Measurements from ENCODE around the gene KCTD2. TPM values are rescaled to one million over a fixed set of nuclear protein-coding genes. Genes with fewer than 3 reads are reported as not detected.
A peak's percentile ranks its signal among the peaks of the same experiment; 100 is the strongest.
"Not testable (repeated sequence)": the region's sequence is repeated elsewhere in the genome, so short reads cannot be mapped to it uniquely, and the experiment has no call there.

The KCTD2 gene
- total RNA-seq, 2 donors from 2014 or later: 21.4 to 26.2 TPM

DNA sequence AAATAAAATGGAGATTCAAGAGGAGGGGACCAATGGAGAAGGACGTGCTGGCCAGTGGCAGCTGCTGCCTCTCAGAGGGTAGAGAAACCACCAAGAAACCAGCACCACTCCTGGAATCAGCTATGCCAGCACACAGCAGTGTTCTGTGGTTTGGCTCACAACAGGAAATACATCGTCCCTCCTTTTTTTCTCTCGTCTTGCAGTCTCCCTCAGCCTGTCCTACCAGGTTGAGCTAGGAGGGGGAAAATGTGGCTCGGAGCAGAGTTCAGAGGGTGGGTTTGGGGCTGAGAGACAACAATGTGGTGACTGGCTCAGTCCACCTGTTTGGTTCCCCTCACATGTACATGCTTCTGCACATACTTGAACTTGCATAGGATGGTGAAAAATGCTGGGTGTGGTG, 20.8 kb downstream of the KCTD2 start:
- DNase-seq: no peak
- ATAC-seq: no peak
- intact Hi-C loops (cut with DNase I): loop anchor here in 1 of 2 donors (10.0 kb wide), 1 partner anchor 107 kb away; no protein-coding TSS in a partner anchor

DNA sequence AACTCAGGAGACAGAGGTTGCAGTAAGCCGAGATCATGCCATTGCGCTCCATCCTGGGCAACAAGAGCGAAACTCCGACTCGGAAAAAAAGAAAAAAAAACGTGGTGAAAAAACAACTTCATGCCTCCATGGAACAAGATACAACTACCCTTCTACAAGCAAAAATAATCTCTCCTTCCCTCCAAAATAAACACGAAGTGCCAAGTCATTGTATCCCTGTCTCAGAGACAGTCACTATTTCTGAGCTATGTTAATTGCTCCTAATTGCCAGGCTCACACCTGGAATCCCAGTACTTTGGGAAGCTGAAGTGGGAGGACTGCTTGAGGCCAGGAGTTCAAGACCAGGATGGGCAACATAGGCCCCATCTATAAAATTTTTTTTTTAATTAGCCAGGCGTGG, 21.7 kb downstream of the KCTD2 start:
- no peak for ATAC-seq
- intact Hi-C loops (cut with DNase I): loop anchor here in 1 of 2 donors (10.0 kb wide), 1 partner anchor 106 kb away; no protein-coding TSS in a partner anchor

DNA sequence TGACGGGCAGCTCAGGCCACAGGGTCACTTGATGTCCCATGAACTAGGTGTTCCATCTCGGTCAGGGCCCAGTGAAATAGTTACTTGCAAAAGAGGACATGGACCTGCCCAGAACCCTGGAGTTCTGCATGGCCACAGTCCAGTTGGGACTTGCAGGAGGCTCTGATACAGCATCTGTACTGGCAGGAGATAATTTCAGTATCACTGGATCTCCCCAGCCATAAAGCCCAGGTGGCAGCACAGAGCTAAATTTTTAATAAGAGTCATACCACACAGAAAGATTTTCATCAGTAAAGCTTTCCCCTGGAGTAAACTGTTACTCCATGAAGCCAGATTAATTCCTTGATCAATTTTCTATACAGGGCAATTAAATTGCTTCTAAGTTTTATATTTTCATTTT, 22.8 kb downstream of the KCTD2 start:
- intact Hi-C loops (cut with DNase I): loop anchor here in 1 of 2 donors (10.0 kb wide), 1 partner anchor 105 kb away; no protein-coding TSS in a partner anchor

More for the DNA sequence above, 21.7 kb downstream of the KCTD2 start:
- DNase-seq: no peak

DNA sequence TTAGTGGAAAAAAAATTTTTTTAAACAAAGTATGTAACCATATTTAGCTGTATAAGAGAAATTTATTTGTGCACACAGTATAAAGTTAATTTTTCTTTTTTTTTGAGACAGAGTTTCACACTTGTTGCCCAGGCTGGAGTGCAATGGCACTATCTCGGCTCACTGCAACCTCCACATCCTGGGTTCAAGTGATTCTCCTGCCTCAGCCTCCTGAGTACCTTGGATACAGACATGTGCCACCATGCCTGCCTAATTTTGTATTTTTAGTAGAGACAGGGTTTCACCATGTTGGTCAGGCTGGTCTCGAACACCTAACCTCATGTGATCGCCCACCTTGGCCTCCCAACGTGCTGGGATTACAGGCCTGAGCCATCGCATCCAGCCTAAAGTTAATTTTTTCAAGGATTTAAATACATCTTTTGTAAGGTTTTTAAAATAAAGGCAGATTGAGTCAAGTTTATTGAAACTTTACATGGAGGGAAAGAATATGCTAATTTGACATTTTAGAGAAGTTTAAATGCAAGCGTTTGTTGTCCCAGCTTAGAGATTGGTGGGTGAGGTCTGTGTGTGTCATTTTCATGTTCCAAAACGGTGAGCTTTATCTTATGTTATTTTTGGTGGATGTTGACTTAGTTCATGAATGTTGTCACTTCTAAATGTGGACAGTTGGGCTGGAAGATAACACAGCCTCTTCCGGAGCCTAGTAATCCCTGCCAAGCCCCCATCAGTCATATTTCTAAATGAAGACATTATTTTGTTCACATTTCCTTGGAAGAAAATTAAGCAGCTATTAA, 24.6 kb downstream of the KCTD2 start:
- DNase-seq; intact Hi-C loops (cut with DNase I): not testable (repeated sequence)
- peak; percentile 55 to 80 for ATAC-seq

More for the DNA sequence above, 22.8 kb downstream of the KCTD2 start:
- DNase-seq (no peak), ATAC-seq (peak in 1 of 2 donors; percentile 21)

DNA sequence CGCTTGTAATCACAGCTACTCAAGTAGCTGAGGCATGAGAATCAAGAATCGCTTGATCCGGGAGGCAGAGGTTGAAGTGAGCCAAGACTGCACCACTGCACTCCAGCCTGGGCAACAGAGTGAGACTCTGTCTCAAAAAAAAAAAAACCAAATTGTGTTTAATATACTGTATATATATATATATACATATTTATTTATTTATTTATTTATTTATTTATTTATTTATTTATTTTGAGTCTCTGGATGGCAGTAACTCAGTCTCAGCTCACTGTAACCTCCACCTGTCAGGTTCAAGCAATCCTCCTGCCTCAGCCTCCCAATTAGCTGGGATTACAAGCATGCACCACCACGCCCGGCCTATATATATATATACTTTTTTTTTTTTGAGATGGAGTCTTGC, 25.9 kb downstream of the KCTD2 start:
- ATAC-seq; DNase-seq; intact Hi-C loops (cut with DNase I): not testable (repeated sequence)

DNA sequence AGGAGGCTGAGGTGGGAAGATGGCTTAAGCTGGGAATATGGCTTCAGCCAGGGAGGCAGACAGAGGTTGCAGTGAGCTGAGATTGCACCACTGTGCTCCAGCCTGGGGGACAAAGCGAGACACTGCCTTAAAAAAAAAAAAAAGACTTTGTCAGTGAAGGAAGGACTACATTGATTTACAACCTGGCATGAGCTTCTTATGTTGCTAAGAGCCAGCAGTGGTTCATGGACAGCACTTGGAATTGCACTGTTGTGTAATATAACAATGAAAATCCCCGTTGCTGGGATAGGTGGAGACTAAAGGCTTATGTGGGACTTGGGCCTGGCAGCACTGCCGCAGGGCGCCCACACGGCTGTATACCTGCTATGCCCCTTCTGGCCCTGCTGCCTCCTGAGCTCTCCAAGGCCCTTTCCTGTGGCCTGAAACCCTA, 26.6 kb downstream of the KCTD2 start:
- DNase-seq: no peak
- intact Hi-C loops (cut with DNase I): no loop called here

DNA sequence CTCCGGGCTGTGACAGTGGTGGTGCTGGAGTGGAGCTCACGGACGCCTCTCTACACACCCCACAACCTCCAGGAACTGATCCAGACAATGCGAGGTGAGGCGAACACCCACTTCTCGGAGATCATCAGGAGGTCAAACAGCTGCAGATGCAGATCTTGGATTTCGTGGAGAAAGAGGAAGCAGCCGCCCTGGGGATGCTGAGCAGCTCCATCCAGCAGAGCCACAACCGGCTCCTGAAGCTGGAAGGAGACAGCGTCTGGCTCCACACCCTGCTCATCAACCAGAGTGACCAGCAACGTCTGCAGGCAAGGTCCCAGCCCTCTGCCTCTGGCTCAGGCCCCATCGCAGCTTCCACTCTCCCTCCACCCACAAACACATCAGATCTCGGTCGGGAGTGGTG, 27.5 kb downstream of the KCTD2 start:
- ATAC-seq: no peak
- intact Hi-C loops (cut with DNase I): no loop called here
- DNase-seq: no peak

More for the DNA sequence above, 26.6 kb downstream of the KCTD2 start:
- ATAC-seq: no peak

DNA sequence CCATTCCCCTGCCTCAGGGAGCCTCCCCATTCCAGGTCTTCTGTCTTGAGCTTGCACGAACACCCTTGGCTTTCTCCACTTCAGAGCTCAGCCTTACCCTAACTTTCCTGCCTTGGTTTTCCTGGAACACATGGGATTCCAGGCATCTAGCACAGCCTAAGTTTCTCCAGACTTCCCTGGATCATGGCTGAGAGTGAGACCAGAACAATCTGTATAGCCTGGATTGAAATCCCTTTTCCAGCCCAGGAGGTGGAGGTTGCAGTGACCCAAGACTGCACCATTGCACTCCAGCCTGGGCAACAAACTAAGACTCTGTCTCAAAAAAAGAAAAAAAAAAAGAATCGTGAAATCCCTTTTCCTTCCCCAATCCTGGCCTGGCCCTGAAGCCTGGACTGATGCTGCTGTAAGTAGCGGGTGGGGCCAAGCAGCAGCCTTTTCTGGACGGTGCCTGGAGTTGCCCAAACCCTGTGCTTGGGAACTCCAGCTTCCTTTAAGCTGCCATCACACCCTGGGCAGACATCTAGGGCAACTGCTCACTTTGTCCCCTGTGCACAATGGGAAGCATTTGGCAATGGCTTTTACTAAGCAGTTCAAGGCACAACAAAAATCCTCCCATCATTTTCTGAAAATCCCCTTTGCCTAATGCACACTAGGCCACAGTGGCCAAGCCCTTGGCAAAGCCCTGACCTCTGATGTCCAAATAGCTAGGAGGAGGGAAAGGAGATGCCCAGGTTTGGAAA, 28.7 kb downstream of the KCTD2 start:
- no peak for ATAC-seq
- DNase-seq: no peak
- intact Hi-C loops (cut with DNase I): no loop called here

DNA sequence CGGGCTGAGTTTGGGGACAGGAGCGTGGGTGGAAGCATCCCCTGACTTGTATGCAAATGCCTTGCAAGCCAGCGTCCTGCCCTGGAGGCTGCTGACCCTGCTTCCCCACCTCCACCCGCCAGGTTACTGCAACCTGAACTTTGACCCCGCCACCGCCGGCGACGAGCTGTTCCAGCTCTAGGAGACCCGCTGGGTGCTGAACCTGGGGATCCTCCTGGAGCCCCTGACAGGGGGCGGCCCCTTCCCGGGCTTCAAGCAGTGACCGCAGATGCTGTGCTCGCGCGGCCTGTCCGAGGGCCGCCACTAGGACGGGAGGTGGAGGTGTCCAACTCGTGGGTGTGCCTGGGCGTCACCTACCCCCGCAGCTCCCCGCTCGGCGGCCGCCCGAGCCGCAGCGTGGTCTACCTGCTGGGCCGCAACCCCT, 30.1 kb downstream of the KCTD2 start:
- ATAC-seq: no peak
- DNase-seq: no peak
- intact Hi-C loops (cut with DNase I): no loop called here

DNA sequence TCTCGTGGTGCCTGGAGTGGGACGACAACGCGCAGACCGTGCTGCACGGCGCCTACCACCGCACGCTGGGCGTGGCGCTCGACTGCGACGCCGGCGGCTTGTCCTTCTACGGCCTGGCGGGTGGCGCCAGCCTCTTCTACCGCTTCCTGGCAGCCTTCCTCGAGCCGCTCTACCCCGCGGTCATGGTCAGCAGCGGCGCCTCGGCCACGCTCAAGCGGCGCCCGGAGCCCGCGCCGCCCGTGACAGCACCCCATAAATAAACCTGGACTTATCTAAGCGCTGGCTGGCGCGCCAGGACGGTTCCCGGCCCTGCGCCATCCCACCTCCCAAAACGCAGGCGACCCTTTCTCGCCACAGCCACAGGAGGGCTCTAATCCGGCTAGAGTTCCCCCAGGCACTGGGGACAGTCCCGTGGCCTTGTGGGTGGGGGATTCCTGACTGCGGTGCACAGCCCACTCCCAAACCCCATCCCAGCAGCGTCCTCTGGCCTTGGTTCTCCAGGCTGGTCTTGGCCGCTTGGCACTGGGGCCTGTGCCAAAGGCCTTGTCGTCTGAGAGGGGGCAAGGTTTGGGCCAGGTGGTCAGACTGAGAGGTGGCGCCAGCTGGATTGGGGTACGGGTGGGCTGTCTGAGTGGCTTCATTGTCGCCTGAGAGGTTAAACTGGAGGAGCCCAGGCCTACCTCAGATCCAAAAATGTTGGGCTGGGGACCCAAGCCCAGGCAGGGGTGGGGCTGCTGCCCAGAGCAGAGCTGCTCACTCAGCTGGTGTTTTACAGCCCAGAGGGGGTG, 30.7 kb downstream of the KCTD2 start:
- ATAC-seq: peak; percentile 86 to 91
- intact Hi-C loops (cut with DNase I): no loop called here
- DNase-seq: peak; percentile 86

DNA sequence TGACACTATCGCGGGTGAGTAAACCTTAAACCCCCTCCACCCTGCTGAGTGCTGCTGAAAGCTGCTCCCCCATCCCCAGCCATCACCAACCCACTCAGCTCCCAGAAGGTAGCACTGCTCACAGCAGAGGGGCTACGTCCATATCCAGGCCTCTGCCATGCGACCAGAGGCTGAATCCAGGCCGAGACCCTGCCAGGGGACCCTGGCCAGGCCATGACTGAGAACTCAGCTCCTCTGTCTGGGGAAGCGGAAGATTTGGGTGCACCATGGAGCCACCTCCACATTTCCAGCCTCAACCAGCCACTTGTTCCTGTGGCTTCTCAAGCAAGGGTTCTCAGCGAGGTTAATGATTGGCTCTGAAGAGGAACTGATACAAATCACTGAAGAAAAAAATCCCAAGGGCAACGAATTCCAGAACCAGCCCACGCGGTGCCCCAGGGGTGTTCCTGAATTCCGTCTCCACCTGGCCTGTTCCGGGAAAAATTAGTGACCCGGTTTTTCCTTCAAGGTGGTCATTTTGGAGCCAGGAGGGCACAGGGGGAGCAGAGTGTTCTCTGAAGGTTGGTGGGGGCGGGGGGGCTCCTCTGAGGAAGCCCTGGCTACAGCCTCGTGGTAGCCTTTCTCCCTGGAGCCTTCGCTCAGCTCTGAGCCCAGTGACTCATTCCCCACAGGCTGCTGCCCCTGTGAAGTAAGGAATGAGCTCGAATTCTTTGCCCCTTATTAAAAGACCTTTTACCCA, 31.4 kb downstream of the KCTD2 start:
- intact Hi-C loops (cut with DNase I): no loop called here
- DNase-seq (no peak), ATAC-seq (peak in 1 of 2 donors; percentile 26)

DNA sequence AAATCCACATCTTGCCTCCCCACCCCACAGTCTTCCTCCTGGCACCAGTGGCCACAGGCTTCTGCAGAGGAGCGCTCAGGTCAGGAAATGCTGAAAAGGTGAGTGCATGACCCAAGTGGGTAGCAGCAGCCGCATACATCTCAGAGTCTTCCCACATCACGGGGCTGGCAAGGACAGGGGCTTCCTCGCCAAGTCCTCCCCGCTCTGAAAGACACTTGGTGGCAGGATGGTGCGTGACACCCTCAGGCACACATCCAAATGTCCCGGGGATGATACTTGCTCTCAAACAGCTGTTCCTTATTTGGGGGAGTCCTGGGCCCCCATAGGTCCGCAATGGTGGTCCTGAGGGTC, 32.0 kb downstream of the KCTD2 start:
- intact Hi-C loops (cut with DNase I): no loop called here
- no peak for DNase-seq

DNA sequence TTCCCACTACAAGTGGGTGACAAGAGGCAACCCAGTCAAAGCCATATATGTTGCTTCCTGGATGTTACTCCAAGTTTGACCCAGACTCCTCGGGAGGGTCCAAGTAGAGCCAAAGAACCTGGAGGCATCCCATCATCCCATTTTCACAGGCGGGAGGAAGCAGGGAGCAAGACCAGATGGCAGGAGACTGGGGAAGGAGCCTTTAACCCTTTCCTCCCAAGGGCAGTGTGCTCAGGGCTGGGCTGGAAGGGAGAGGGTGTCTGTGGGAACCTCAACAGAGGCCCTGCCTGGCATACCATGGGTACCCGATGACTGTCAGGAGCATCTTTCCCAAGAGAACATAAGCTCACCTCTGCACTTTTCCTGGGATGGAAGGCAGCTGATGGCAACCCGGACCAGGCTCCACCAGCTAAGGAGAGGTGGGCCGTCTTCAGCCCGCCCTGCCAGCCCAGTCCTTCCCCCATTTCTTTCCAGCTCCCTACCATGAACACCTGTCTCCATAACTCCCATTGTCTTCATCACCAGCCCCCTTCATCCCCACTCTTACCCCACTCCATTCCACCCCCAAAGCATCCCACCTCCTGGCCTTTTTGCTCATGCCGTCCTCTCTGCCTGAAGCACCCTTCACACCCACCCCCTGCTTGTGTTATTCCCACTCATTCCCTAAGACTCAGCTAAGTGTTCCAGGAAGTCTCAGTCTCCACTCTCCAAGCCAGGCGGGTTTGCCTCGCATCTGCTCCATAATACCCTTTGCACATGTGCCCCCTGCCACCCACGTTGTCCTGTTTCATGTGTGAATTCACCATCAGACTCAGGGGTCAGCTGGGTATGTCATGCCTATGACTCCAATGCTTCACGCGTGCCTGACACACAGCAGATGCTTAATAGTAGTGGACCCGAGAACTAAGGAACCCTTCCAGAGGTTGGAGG, 34.9 kb downstream of the KCTD2 start:
- ATAC-seq (no peak), DNase-seq (no peak)
- intact Hi-C loops (cut with DNase I): no loop called here

More for the DNA sequence above, 32.0 kb downstream of the KCTD2 start:
- peak in 1 of 2 donors; percentile 2 for ATAC-seq

DNA sequence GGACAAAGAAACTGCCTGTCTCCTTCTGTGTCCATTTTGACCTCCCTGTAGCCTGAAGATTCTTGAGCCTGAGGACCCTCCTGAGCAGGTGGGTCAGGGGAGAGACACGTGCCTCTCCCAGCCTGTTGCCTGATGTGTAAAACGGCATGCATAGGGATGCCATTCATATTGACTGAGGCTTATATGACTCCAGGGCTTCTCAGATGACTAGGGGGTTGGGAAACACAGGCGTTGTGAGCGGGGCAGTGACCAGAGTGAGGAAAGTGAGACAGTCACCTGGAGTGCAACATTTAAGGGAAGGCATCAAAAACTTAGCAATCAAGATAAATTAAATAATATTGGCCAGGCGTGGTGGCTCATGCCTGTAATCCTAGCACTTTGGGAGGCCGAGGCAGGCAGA, 35.7 kb downstream of the KCTD2 start:
- ATAC-seq (no peak), DNase-seq (no peak)
- intact Hi-C loops (cut with DNase I): no loop called here

DNA sequence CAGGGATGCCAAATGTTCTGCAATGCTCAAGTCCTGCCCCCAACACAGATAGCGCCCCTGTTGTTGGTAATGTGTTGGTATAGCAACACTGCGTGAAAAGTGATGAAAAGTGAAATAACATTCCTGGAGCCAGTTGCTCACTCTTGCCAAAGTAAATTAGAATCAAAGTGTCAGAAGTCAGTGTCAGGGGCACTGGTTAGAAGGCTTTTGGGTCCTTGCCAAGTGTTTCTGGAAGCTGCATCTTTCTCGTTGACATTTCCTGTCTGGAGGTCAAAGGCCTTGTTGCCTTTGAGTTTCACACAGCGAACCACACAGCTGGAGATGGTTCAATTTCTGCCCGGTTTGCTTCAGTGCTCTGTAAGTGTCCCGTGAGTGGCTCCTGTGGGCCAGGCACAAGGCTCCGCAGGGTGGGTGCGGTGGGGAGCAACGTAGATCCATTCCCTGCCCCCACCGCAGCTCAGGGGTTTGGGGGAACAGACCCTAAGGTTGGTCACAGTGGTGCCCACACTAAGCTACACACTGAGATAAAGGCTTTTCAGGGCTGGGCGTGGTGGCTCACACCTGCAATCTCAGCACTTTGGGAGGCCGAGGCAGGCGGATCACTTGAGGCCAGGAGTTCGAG, 37.1 kb downstream of the KCTD2 start:
- ATAC-seq: no peak
- intact Hi-C loops (cut with DNase I): no loop called here

DNA sequence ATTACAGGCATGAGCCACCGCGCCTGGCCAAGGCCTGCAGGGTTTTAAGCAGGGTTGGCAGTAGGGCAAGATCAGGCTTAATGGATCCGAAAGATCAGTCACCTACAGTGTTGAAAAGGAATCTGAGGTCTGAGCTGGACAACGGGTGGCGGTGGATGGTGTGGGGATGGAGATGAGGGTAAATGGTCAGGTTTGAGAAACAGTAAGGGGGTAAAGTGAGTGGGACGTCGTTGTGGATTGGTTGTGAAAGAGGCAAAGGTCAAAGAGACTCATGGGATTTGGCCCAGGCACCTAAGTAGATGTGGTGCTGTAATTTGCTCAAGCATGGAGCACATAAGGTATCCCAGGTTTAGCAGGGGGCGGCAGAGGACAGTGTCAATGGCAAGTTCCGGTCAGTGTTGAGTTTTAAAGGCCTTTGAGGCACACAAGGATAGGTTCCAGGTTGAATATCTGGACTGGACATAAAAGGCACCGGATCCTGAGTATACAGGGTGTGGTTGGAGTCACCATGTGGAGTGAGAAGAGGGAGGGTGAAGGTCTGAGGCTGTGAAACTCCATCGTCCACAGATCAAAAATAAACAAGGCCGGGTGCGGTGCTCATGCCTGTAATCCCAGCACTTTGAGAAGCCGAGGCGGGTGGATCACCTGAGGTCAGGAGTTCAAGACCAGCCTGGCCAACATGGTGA, 39.6 kb downstream of the KCTD2 start:
- no peak for ATAC-seq
- no peak for DNase-seq
- intact Hi-C loops (cut with DNase I): no loop called here

More for the DNA sequence above, 37.1 kb downstream of the KCTD2 start:
- peak; percentile 48 for DNase-seq

DNA sequence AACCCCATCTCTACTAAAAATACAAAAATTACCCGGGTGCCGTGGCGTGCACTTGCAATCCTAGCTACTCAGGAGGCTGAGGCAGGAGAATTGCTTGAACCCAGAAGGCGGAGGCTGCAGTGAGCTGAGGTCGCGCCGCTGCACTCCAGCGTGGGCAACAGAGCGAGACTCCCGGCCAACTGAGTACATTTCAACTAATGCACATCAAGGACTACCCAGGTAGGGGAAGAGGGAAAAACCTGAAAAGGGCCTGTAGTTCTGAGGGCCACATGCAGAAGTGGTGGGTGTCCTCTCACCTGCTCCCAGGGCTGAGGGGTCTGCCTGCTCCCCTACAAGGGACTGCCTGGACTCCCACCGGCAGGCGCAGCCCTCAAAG, 40.1 kb downstream of the KCTD2 start:
- DNase-seq: no peak
- intact Hi-C loops (cut with DNase I): no loop called here
- no peak for ATAC-seq
